Fibroblast of lung (primary cell): Measurements from ENCODE around the gene STIMATE.

Experiments
- CTCF ChIP-seq, 2 donors: IDR thresholded peaks in 1 of 2; conservative IDR thresholded peaks in 1 of 2; 1 replicate in 1 of 2; 2 replicates in 1 of 2; pipeline ENCODE4 v1.5.1; 2011 to 2012; ENCODE audit warnings: low read length in 2 of 2, control low read depth in 1 of 2, inconsistent platforms in 1 of 2, low read depth in 1 of 2, mild to moderate bottlenecking in 1 of 2
- EZH2 ChIP-seq: IDR thresholded peaks from 2 replicates; pipeline ENCODE4 v1.5.1; 2012; ENCODE audit warnings: low read length, control low read depth, mild to moderate bottlenecking; ENCODE audit errors: missing control alignments

- no peak for TF ChIP-seq CTCF (conservative IDR thresholded peaks at IDR 0.05 in 1 of 2, IDR thresholded peaks at IDR 0.05 in 1 of 2; ENCODE audit: low read depth in 1 of 2, low read length in 2 of 2)
- TF ChIP-seq EZH2: no peak
These were observed 42.3 kb upstream of the STIMATE start for GRCh38 chr3:52939600-52939999.
